IMR-90 (cell line): ENCODE measurements around the gene ADAM23. TPM values are rescaled to one million over a fixed set of nuclear protein-coding genes. Genes with fewer than 3 reads are reported as not detected.

Source experiments
- ATAC-seq: fragments of 200-7000 bp; cut with Tn5 transposase; 2 replicates; pipeline ENCODE4 v1.9.1; 2020; ENCODE audit warnings: low read depth, mild to moderate bottlenecking, moderate library complexity
- BruUV-seq: library from RNA; stranded (reverse); fragments of 400-500 nt; replicated peaks from 2 replicates; lab custom pipeline; 2021; lab: Mats Ljungman, UMichigan
- CTCF ChIA-PET: fragments of 300-600 bp; formaldehyde crosslinking; extraction: SDS; loops from one replicate; lab custom pipeline; 2021; ENCODE audit warnings: antibody characterized with exemption; lab: Yijun Ruan, JAX
- POLR2A ChIA-PET: fragments of 300-600 bp; sonication (Branson Sonifier 250); formaldehyde crosslinking; loops from one replicate; lab custom pipeline; 2022; ENCODE audit warnings: antibody characterized with exemption; ENCODE audit not compliant: unreplicated experiment; lab: Charles Lee
- DNase-seq: peaks from one replicate; pipeline ENCODE4 v3.0.0; 2013
- H2AFZ ChIP-seq: replicated peaks from 2 replicates; pipeline ENCODE3; 2013; ENCODE audit warnings: low read length, mild to moderate bottlenecking; ENCODE audit not compliant: poor library complexity
- H2AK5ac ChIP-seq: 2 replicates; pipeline ENCODE4 v1.6.1; 2013; ENCODE audit warnings: low read depth, low read length, inconsistent platforms
- H2AK9ac ChIP-seq: replicated peaks from 2 replicates; pipeline ENCODE3; 2013; ENCODE audit warnings: mild to moderate bottlenecking, low read depth, low read length, moderate library complexity; ENCODE audit not compliant: poor library complexity
- H2BK120ac ChIP-seq: 2 replicates; pipeline ENCODE4 v1.6.1; 2013; ENCODE audit warnings: low read depth, low read length, inconsistent platforms
- H2BK15ac ChIP-seq: 3 replicates; pipeline ENCODE4 v1.6.1; 2013; ENCODE audit warnings: low read depth, low read length, inconsistent platforms
- H2BK20ac ChIP-seq: 2 replicates; pipeline ENCODE4 v1.6.1; 2013; ENCODE audit warnings: low read depth, mild to moderate bottlenecking, inconsistent platforms, low read length, moderate library complexity
- H2BK5ac ChIP-seq: 2 replicates; pipeline ENCODE4 v1.6.1; 2013; ENCODE audit warnings: mild to moderate bottlenecking, low read depth, low read length, inconsistent platforms; ENCODE audit not compliant: poor library complexity, severe bottlenecking
- H3K14ac ChIP-seq: replicated peaks from 2 replicates; pipeline ENCODE4 v1.6.1; 2013; ENCODE audit warnings: low read depth, low read length, inconsistent platforms
- H3K18ac ChIP-seq: 2 replicates; pipeline ENCODE4 v1.6.1; 2013; ENCODE audit warnings: low read depth, low read length, control low read depth
- H3K23ac ChIP-seq: 2 replicates; pipeline ENCODE4 v1.6.1; 2013; ENCODE audit warnings: low read depth, low read length, inconsistent platforms
- H3K27ac ChIP-seq: 2 replicates; pipeline ENCODE4 v1.5.1; 2013; ENCODE audit warnings: mild to moderate bottlenecking, control low read depth, low read length; ENCODE audit not compliant: insufficient read depth
- H3K27me3 ChIP-seq: 2 replicates; pipeline ENCODE4 v1.6.1; 2013; ENCODE audit warnings: low read length; ENCODE audit not compliant: control insufficient read depth, insufficient read depth
- H3K36me3 ChIP-seq: 2 replicates; pipeline ENCODE4 v1.6.1; 2013; ENCODE audit warnings: low read length, mixed read lengths; ENCODE audit not compliant: control insufficient read depth, insufficient read depth
- H3K4ac ChIP-seq: 2 replicates; pipeline ENCODE4 v1.6.1; 2013; ENCODE audit warnings: low read depth, low read length, inconsistent platforms
- H3K4me1 ChIP-seq: 2 replicates; pipeline ENCODE4 v1.6.1; 2013; ENCODE audit warnings: low read length, mixed read lengths; ENCODE audit not compliant: control insufficient read depth, insufficient read depth
- H3K4me2 ChIP-seq: 2 replicates; pipeline ENCODE4 v1.6.1; 2013; ENCODE audit warnings: low read depth, mild to moderate bottlenecking, control low read depth, low read length, moderate library complexity
- H3K4me3 ChIP-seq: 2 replicates; pipeline ENCODE4 v1.5.1; 2013; ENCODE audit warnings: low read depth, mild to moderate bottlenecking, control low read depth, low read length, moderate library complexity; ENCODE audit not compliant: insufficient read depth
- H3K56ac ChIP-seq: 2 replicates; pipeline ENCODE4 v1.6.1; 2013; ENCODE audit warnings: low read length, inconsistent platforms; ENCODE audit not compliant: insufficient read depth; ENCODE audit errors: extremely low read depth
- H3K79me1 ChIP-seq, 2 experiments: 2 replicates each; pipeline ENCODE4 v1.6.1; 2013; ENCODE audit warnings: low read length in 2 of 2, inconsistent platforms in 1 of 2, low read depth in 1 of 2
- H3K9ac ChIP-seq: 2 replicates; pipeline ENCODE4 v1.6.1; 2013; ENCODE audit warnings: low read depth, low read length, control low read depth
- H3K9me1 ChIP-seq: 2 replicates; pipeline ENCODE4 v1.6.1; 2013; ENCODE audit warnings: low read length, inconsistent platforms; ENCODE audit not compliant: insufficient read depth
- H3K9me3 ChIP-seq: 2 replicates; pipeline ENCODE4 v1.6.1; 2013; ENCODE audit warnings: low read length; ENCODE audit not compliant: control insufficient read depth, insufficient read depth
- H4K20me1 ChIP-seq: 2 replicates; pipeline ENCODE4 v1.6.1; 2013; ENCODE audit warnings: low read length, inconsistent platforms; ENCODE audit not compliant: insufficient read depth
- H4K5ac ChIP-seq: 2 replicates; pipeline ENCODE4 v1.6.1; 2013; ENCODE audit warnings: mild to moderate bottlenecking, low read depth, low read length, control low read depth
- H4K8ac ChIP-seq, 2 experiments: 2 replicates each; pipeline ENCODE4 v1.6.1; 2013; ENCODE audit warnings: low read depth in 2 of 2, low read length in 2 of 2, control low read depth in 1 of 2, inconsistent platforms in 1 of 2
- H4K91ac ChIP-seq: 2 replicates; pipeline ENCODE4 v1.6.1; 2013; ENCODE audit warnings: low read depth, low read length, inconsistent platforms; ENCODE audit not compliant: insufficient read depth
- BHLHE40 ChIP-seq: fragments of 150-350 bp; IDR thresholded peaks from 2 replicates; pipeline ENCODE4 v1.6.1; 2016; ENCODE audit warnings: mild to moderate bottlenecking, low read depth, low read length
- CHD1 ChIP-seq: IDR thresholded peaks from 2 replicates; pipeline ENCODE4 v1.6.1; 2012; ENCODE audit warnings: low read depth, low read length, improper control_type of control experiment
- MAZ ChIP-seq: IDR thresholded peaks from 2 replicates; pipeline ENCODE4 v1.6.1; 2012; ENCODE audit warnings: low read depth, mild to moderate bottlenecking, low read length, improper control_type of control experiment, moderate library complexity, borderline replicate concordance
- NFE2L2 ChIP-seq: fragments of 150-350 bp; IDR thresholded peaks from 2 replicates; pipeline ENCODE4 v1.6.1; 2016; ENCODE audit warnings: low read depth, mild to moderate bottlenecking, low read length
- RAD21 ChIP-seq: IDR thresholded peaks from 2 replicates; pipeline ENCODE4 v1.6.1; 2012; ENCODE audit warnings: low read length, improper control_type of control experiment
- WGBS, 2 experiments: methylation state at CpG; one replicate each; pipeline versions ENCODE4 v1.1.5 to v1.1.7; 2013; ENCODE audit warnings: missing lambda C conversion rate in 2 of 2; ENCODE audit not compliant: insufficient read length in 1 of 2; ENCODE audit errors: extremely low coverage in 2 of 2; 5-methylcytosine and 5-hydroxymethylcytosine counted together
- dilution Hi-C: fragments of 300-500 bp; cut with HindIII; formaldehyde crosslinking; loops from one replicate; pipeline ENCODE4 v1.14.3; 2018; ENCODE audit warnings: low sequenced_read_pairs; ENCODE audit not compliant: unreplicated experiment
- in situ Hi-C: fragments of 300-500 bp; cut with MboI; formaldehyde crosslinking; loops from 3 replicates; pipeline ENCODE4 v1.14.3; 2019; ENCODE audit warnings: low sequenced_read_pairs, inconsistent platforms, mixed read lengths
- intact Hi-C: fragments of 100-400 bp; cut with micrococcal nuclease; formaldehyde crosslinking; loops from 2 replicates; pipeline ENCODE4 v1.10.0; 2022
- polyA plus RNA-seq, 3 experiments: library from polyadenylated mRNA; depleted of rRNA; stranded (reverse); fragments of >200 nt; gene quantifications; 2 replicates each; pipeline ENCODE4 v1.2.3, GENCODE V29; 2012; ENCODE audit warnings: low replicate concordance in 1 of 3
- total RNA-seq: library from RNA; depleted of rRNA; stranded (reverse); fragments of >200 nt; gene quantifications from 2 replicates; pipeline ENCODE4 v1.2.3, GENCODE V29; 2012
- TF ChIP-seq, protein P1 (sequence below): fragments of 150-350 bp; IDR thresholded peaks from 2 replicates; pipeline ENCODE4 v1.6.1; 2017; ENCODE audit warnings: mild to moderate bottlenecking, antibody characterized with exemption, low read length, low read depth

ADAM23 gene
- total and polyA plus RNA-seq, 2 of the 4 experiments (the other 2 are of a cell fraction), result 2.9 to 10.3 TPM

DNA sequence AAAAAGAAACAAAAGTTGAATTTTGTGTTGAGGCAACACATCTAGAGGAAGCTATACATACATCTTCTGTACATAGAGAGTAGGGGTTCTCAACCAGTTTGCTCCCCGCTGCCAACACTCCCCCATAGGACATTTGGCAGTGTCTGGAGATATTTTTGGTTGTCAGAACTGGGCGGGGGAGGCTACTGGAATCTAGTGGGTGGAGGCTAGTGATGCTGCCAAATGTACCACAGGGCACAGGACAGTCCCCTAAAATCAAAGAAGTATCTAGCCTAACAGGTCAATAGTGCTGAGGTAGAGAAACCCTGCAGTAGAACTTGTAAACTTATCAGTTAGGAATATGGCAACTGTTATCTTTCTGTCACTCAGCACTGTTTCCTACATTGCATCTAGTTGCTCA lies 21.3 kb downstream of the ADAM23 start:
- Histone ChIP-seq H3K9me1 (no peaks in the 10 kb centered on the region), H4K91ac (no peak overlapping the region), H2AK5ac (no peak overlapping the region), H2BK120ac (no peak overlapping the region), H4K5ac (no peak overlapping the region), H3K27ac (no peak overlapping the region), H3K14ac (no peak overlapping the region), H3K27me3 (no peaks in the 10 kb centered on the region), H3K4me3 (no peak overlapping the region), H2BK5ac (no peak overlapping the region), H3K9me3 (0 out of 2 replicates have a peak, but pooled peaks cover 2% of the 10 kb centered on the region), H4K20me1 (no peaks in the 10 kb centered on the region), H4K8ac (no peak overlapping the region), H3K4me1 (no peaks in the 10 kb centered on the region), H3K79me1 (no peaks in the 10 kb centered on the region), H2AFZ (no peak overlapping the region), H2AK9ac (no peak overlapping the region), H3K4me2 (no peak overlapping the region), H3K36me3 (no peaks in the 10 kb centered on the region), H3K23ac (no peak overlapping the region), H2BK20ac (no peak overlapping the region), H2BK15ac (no peak overlapping the region), H3K56ac (no peak overlapping the region), H3K18ac (no peak overlapping the region), H3K4ac (no peak overlapping the region), H3K9ac (no peak overlapping the region)
- in situ Hi-C loops, result no loop called here
- ATAC-seq, result no peak
- CTCF ChIA-PET, result interaction anchor here (0.6 kb wide), 1 partner anchor 305 kb away, joined by 3 read pairs; the partner anchor contains the start of gene NDUFS1
- no CpG with 5 or more reads among the region's 2 CpGs for WGBS, 2 experiments
- no TSS peak for BruUV-seq
- intact Hi-C loops, result no loop called here
- dilution Hi-C loops, result no loop called here
- POLR2A ChIA-PET, result no interaction called here
- no peak for DNase-seq
- TF ChIP-seq RAD21 (no peak), CHD1 (no peak), BHLHE40 (no peak), MAZ (no peak), NFE2L2 (no peak)
- TF ChIP-seq, protein P1, sequence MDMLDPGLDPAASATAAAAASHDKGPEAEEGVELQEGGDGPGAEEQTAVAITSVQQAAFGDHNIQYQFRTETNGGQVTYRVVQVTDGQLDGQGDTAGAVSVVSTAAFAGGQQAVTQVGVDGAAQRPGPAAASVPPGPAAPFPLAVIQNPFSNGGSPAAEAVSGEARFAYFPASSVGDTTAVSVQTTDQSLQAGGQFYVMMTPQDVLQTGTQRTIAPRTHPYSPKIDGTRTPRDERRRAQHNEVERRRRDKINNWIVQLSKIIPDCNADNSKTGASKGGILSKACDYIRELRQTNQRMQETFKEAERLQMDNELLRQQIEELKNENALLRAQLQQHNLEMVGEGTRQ, result no peak
